NCI-H1105 treated with DMSO at 0.1 percent for 48 hours (cell line): ENCODE results near the gene MRPL16.

Experiments used
- DNase-seq: peaks from one replicate; lab custom pipeline; 2025; lab: John Stamatoyannopoulos, UW

The MRPL16 gene

DNA sequence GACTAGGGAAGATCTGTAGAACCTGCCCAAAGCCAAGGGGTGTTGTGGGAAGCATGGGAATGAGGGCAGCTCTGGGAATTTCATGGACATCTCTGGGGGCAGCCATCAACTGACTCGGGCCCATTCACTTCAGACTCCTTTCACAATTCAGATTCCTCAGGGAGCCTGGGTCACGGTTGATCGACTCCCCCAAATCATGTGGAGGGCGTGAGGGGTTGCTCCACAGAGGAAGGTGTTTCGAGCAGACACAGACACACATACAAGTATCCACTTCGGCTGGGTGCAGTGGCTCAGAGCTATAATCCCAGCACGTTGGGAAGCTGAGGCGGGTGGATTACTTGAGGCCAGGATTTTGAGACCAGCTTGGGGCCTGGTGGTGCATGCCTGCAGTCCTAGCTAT, 39.7 kb downstream of the MRPL16 start:
- DNase-seq, result no peak

DNA sequence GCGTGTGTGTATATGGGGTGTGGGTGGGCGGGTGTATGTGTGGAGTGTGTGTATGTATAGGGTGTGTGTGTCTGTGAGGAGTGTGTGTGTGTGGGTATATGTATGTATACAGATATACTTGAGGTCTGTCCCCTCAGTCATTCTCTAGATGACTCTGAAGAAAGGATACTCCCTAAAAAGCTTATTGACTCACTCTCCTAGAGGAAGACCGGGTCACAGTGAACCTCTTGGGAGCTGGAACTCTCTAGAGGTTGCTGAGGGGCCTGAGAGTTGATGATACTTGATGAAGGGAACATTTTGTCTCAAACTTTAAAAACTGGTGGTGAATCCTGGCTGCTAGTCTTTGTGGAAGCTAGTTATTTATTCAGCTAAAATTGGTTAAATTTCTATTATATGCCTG, 40.3 kb downstream of the MRPL16 start:
- no peak for DNase-seq

DNA sequence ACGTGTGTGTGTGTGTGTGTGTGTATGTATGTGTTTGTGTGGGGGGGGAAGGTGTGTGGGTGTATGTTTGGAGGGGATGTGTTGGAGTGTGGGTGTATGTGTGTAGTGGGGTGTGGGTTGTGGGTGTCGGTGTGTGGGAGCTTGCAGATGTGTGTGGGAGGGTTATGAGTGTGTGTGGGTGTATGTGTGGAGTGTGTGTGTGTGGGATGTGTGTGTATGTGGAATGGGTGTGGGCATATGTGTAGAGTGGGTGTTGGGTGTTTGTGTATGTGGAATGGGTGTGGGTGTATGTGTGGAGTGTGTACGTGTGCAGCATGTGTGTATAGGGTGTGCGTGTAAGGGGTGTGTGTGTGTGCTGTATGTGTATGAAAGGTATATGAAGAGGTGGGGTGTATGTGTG, 40.8 kb downstream of the MRPL16 start:
- no peak for DNase-seq

DNA sequence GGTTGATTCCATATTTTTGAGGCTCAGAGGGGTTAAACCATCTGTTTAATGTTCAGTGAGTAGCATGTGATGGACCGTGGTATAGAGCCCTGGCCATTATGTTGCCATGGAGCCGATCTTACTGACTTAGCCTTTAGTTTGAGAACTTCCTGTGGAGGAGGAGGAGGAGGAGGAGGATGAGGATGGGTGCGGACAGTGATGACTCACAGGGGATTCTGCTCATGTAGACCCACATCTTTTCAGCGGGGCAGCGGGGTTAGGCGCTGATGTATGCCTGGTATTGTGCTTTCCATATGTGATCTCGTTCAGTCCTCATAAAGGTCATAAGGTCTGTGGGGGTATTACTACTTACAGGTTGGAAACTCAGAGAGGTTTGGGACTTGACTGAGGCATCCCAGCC, 41.5 kb downstream of the MRPL16 start:
- no peak for DNase-seq

GRCh38 chr11:59767225-59767611, 43.4 kb downstream of the MRPL16 start:
- no peak for DNase-seq

- no peak for DNase-seq
These were observed 43.9 kb downstream of the MRPL16 start for GRCh38 chr11:59766542-59767224.

- DNase-seq, result no peak
These were observed 45.4 kb downstream of the MRPL16 start for GRCh38 chr11:59765068-59765735.

GRCh38 chr11:59761993-59762392, 48.6 kb downstream of the MRPL16 start:
- no peak for DNase-seq

DNA sequence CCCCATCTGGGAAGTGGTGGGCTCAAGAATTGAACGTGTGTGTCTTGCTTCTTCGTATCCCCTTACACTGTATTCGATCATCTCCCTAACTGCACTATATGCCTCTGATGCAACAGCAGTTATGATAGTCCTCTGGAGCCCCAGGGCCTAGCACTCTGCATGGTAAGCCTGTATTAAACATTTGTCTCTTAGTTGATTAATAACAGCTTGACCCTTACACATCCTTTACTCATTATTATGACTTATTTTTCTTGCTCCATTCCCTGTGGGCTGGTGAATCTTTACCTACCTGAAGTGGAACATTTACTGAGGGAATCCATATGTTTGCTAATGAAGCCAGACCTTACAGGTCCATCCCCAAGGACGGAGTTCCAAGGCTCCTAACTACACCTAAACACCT, 49.8 kb downstream of the MRPL16 start:
- DNase-seq, result no peak

DNA sequence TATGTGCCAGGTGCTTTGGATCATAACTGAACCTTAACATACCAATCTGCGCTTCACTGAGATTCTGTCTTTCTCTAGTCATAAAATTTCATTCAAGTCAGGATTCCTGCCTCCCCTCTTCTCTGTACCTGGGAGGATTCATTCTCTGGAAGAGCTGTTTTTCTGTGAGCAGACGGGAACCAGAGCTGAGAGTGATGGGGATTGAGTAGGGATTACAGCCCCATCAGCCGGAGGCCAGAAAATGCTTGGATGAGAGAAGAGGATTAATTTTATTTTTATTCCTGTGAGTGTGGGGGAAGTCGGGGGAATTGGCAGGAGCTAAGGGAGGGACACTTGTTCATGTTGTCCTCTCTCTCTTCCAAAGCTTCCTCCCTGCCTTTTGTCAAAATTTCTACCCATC, 50.7 kb downstream of the MRPL16 start:
- no peak for DNase-seq

DNA sequence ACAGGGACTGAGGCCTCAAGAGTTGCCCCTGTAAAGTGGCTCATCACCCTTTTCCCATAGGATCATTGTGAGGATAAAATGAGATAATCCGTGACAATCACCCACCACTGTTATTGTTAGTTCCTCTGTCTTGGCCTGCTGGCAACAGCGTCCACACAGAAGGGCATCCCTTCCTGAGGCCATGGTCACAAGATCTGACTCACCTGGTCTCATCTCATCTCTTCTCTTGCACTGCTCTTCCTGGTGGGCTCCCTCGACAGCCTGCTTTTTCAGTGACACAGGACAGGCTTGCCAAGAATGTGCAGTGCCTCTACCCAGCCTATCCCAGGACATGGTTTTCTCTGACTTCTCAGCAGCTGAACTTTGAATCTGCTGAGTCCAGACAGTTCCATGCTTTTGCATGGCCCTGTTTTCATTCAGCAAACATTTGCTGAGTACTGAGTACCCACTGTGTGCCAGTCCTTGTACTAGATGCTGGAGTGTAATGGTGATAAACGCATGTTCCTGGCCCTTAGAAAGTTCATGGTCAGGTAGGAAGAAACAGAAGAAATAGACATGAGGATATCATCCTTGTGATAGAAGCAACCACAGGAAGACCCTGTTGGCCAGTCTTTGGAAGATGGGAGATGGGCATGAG, 52.1 kb downstream of the MRPL16 start:
- no peak for DNase-seq

- DNase-seq, result no peak
These were observed 53.7 kb downstream of the MRPL16 start for GRCh38 chr11:59756845-59757244.

GRCh38 chr11:59756558-59756840, 54.1 kb downstream of the MRPL16 start:
- DNase-seq, result no peak
